Fibroblast of skin of right quadriceps (primary cell): ENCODE measurements around the gene FYCO1.
A peak's percentile ranks its signal among the peaks of the same experiment; 100 is the strongest.

Experiments used
- DNase-seq: peaks from one replicate; pipeline ENCODE4 v3.0.0-alpha.2; 2013

Gene FYCO1

DNA sequence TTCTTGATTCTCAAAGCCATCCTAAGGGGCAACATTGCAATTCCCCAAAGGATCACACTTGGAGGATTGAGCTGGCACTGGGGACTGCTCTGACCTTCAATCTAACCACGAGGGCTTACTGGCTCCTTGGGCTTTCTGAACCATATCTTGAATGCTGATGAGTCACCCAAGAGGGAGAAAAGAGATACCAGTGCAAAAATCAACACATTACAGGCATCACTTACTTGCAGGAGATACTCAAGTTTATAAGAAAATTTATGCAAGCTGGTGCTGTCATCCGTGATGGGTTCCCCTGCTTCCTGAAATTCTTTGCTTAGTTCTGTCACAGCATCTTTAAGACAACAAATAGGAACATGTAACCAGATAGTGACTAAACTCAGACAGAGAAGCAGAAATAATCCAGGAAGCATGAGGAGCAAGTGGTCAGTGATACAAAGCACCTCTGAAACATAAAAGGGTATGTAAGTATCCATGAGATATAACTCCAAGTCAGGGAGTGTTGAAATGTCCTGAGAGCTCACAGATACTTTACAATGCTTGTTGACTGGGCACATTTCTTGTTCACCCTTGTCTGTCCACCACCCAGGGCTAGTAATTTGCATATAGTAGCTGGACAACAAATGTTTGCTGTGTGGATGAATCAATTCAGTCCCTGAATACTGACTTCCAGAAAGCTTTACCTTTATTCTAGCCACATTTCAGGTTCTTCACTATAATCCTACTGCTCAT, 14.1 kb downstream of the FYCO1 start:
- peak; percentile 46 for DNase-seq

DNA sequence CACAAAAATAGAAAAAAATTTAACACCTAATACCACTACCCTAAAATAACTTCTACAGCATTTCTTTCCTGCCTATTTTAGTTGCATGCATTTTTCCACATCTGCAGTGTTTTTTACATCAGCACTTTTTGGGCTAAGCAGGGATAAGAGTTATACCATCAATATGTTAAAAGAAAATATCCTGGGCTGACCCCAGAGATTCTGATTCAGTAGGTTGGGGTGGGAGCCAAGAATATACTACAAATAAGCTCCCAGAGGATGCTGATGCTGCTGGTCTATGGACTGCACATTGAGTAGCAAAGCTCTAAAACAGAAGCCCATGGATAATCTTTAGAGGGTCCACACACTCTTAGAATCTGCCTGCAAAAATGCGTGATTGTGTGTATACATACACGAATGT, 14.8 kb downstream of the FYCO1 start:
- DNase-seq: peak; percentile 63

DNA sequence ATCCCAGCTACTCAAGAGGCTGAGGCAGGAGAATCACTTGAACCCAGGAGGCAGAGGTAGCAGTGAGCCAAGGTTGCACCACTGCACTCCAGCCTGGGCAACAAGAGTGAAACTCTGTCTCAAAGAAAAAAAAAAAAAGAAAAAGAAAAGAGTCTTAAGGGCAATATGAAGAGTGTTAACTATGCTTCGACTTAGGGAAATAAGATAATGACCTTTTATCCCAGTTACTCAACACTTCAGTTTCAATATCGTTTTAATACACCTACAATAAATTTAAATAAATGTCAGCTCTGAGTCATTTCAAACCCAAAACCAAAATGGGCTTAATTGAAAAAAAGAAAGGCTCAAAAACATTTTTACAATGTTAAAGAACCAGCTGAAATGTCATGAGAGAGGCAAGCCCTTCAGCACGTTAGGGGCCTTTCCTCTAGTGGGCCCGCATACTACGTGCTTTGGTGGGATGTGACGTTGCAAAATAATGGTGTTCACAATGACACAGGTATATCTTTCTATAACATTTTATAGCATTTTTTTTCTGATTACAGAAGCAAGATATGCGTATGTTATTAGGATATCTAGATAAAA, 15.3 kb downstream of the FYCO1 start:
- no peak for DNase-seq

DNA sequence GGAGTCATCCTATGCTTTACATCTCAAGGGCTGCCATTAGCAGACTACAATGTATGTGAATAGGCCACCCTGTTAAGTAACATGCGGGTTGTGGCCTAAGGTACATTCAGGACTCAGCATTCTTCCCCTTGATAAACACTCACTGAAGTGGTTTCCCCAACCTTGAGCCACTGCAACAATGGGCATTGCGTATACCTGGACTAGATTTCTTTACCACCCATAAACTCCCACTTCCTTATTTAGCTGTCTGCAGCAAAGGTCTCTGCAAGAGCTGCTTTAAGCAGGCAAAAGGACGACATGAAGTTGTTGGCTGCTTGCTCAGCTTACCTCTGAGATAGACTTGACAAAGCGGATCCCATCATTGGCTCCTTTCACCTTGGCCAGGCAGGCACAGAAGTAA, 16.2 kb downstream of the FYCO1 start:
- no peak for DNase-seq

DNA sequence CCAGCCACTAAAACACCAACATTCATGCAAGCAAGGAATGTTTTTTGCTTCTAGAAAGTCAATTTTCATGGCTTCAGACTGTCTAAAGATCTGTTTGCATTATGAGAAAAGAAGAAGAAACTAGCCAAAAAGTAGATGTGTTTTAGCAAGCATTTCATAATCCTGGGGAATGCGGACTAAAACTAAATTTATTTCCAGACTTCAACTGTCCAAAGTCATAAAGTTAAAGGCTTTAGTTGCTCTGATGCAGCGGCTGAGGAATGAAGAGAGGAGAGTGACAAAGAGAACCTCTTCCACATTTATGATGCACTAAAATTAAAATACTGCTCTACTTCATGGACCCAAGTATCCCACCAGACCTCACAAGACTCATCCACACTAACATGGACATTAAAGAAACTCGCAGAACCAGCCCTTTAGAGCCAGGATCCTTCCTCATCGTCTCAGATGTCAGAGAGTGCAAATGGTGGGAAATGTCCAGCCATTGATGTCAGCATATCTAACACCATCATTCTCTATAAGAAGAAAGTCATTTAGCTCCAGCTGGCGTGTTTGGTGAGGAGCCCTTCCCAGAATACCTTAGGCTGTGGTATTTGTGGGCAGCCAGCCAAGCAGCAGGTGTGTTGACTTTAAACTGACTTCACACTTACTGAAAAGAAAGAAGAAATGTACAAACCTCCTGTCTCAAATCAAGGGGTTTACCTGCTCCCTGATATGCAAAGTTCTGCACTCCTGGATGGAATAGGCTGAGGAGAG, 17.4 kb downstream of the FYCO1 start:
- DNase-seq: no peak

DNA sequence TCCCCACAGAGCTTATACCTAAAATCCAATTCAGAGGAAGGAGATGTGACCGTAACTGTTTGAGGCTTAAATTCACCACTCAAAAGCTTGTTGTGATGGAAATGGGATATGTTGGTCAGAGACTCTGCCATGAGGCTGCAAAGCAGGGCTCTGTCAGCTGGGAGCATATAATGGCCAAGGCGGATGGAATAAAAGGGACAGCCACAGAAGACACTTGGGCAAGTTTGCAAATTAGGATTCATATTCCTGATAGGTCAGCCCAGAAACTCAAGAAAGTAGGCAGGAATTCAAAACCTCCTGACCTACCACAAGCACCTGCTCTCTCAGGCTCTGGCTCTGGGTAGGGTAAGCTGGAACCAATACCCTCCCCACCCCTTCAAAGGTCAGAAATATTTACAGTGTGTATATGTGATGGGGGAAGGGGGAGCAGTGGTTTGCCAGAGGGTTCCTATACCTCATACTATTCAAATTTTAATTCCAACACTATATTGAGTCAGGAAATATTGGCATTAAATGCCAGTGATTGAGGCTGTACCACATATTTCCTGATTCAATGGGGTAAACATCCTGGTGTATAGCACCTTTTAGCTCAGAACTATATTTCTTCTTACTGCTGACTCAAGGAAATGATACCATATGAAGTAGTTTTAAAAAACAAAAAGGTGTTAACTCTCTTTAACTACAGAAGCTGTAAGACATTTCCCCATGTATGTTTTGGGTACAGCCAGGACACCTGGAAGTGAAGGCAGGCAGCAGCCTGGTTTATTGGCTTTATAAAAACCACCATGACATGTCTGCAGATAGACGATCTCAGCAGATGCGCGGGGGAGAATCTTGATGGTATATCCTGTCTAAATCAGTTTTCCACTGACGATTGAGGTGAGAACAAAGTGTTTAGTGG, 19.2 kb downstream of the FYCO1 start:
- no peak for DNase-seq

DNA sequence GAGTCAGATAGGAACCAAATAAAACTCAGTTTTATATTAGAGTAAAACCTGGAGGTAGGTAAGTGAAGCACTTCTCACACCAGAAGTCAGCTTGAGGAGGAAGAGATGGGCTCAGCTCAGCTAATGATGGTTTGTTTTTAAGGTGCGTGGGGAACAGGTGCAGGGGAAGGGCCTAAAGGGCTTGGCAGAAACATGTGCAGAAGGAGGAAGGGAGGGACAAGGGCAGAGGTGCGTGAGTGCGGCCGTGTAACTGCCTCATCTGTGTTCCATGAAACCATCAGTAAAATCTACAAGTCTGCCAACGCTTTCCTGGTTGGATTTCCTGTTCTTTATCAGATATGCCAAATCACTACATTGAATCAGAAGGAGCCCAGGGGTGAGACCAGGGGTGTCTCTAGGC, 19.9 kb downstream of the FYCO1 start:
- no peak for DNase-seq

DNA sequence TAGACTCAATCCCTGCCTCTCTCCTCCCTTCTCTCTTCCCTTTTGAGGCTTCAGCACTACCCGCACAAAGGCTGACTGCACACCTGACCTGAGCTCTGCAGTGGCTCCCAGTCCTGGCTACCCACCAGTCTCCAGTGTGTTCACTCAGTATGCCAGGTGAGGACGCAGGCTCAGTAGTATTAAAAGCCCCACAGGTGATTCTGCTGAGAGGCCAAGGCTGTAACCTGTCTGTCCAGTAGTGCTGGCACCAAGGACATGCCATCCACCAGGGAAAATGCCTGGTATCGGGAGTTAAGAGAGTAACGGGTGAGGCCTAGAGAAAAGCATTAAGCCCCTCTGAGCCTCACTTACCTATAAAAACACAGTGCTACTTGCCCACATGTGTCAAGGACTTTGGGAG, 20.9 kb downstream of the FYCO1 start:
- DNase-seq: no peak

DNA sequence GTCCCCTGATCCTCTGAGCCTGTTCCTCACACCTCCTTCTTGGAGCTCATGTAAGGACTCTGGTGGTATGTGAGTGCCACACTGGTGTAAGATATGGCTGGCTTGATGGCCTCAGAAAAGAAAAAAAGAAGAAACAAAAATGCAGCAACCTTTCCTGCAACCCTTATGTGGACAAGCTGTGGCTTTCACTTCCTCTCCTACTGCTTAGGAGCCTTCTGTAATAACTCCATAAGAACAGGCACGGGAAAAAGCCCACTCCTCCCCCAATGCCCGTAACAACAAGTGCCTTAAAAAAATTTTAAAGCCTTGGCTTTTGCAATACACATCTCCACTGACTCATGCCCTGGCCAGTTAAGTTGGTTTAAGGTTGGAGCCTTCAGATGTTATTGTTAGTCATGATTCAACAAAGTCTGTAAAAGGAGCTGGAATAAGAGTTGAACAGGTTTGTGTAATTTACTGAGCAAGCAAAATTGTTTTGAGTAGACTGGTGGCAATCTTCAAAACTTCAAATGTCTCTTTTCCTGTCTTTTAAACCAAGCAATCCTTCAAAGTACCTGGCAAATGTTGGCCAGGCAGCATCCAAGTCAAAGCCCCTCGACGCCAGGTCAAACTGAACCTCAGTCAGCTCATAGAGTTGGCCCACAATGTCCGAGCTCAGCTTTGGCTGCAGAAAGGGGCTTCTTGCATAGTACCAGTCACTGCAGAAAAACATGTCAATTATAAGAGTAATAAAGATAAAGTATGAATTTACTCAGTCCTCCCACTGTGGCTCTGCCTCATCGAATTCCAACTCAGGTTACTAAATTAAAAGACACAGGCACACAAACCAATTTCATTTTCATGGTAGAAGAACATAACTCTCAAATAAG, 22.9 kb downstream of the FYCO1 start:
- DNase-seq: peak; percentile 85

DNA sequence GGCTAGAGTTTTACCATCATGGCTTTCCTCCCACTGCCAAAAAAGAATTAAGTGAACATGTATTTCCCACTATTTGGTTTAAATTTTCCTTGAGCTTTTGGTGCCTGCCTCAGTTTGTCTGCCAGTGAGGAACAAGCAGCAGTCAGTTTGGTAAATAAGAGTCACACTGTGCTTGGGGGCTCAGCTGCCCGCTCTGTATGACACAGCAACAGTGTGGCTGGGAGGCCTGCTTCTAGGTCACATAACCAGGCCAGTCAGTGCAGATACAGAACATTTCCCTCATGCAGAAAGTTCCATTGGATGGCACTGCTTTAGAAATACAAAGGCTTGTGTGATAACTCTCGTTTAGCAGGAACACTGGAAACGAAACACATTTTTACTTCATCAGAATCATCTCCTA, 25.7 kb downstream of the FYCO1 start:
- DNase-seq: no peak

DNA sequence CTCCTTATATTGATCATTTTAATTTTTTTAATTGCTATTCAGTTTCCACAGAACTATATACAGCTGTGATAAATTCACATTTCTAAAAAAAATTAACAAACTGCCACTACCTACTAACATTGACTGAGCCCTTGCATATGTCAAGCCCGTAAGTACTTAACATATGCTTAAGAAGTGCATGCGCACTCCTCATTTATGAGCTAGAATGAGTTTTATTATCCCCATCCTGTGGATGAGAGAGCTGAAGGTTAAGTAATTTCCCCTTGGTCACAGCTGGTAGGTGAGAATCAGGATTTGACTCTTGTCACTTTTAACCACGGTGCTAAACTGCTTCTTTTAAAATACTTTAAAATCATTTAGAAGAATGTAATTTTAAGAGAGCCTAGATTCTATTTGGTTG, 26.5 kb downstream of the FYCO1 start:
- DNase-seq: no peak

DNA sequence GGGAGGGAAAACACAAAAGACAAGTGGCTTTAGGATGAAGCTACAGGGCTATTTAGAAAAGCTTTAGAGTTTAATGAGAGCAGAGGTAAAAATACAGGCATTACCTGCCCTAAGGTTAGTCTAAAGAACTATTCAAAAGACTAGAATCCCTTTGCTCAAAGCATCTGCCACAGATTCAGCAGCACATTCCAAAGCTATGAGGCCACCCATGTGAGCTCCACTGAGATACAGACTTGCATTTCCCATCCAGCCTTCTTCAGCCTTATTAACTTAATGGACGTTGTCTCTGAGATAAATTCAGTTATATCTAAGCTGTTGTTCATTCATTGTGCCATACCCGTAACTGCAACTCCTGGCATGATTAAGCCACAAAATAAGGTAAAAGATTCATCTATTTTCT, 26.9 kb downstream of the FYCO1 start:
- peak; percentile 55 for DNase-seq

DNA sequence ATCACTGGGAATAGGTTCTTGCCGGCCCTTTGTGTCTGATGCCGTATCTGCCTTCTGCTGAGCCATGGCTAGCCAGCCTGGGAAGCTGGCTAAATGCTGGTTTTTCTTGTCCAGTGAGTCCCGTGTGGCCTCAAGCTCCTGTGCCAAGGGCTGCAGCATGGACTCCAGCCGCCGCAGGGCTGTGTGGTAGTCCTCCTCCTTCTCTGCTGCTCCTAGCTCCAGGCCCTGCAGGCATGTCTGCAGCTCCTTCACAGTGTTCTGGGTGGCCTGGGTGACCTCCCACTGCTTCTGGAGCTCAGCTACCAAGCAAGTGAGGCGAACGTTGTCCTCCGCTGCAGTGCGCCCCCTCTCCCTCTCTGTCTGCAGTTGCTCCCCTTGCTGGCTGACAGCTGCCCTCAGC, 27.5 kb downstream of the FYCO1 start:
- no peak for DNase-seq

DNA sequence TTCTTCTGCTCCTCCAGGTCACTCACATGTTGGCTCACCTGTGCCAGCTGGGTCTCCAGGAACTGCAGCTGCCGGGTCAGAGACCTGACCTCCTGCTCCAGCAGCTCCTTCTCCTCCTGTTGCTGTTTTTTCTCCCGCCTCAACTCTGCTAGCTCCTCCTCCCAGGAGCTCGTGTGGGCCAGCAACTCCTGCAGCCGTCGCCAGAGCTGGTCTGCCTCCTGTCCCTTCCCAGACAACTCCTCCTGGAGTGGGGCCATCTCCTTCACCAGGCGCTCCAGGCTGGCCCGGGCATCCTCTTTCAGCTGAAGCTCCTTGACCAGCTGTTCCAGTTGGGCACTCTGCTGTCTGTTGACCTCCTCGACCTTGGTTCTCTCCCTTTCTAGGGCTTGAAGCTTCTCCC, 27.9 kb downstream of the FYCO1 start:
- DNase-seq: no peak

DNA sequence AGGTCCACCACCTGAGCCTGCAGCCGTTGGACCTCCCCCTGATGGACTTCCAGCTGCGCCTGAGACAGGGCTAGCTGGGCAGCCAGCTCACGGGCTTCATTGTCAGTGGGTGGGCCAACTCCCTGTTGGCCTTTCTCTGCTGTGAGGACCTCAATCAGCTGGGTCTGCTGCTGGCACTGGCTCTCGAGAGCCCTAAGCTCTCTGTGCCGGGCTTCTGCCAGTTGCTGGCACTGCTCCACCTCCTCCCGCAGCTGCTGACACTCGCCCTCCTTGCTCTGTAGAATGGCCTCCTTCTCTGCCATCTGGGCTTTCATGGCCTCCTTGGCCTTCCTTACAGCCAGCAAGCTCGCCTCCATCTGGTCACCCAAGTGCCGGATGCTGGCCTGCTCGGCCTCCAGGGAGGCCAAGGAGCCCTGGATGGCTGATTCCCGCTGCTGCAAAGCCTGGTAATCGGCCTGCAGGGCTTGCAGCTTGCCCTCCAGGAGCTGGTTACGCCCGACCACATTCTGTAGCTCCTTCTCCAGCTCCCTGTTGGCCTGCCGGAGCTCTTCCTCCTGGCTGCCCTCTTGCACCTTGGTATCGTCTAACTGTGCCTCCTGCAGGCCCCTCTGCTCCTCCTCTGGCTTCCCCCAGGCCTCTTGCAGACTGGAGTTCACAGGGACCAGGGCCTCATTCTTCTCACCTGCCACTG, 28.5 kb downstream of the FYCO1 start:
- DNase-seq: no peak

DNA sequence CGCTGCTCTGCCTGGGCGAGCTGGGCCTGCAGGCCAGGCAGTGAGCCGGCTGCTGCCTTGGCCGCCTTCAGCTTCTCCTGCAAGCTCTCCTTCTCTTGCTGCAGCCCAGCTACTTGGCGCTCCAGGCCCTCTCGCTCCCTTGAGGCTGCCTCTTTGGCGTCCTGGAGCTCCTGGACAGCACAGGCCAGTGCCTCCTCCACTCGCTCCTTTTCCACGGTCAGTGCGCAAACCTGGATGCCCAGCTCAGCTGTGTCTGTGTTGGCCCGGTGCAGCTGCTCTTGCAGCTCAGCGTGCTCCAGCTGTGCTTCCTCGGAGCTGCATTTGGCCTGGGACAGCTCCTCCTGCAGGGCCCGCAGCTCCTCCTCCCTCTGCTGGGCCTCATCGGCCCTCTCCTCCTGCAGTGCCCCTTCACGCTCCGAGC, 29.2 kb downstream of the FYCO1 start:
- DNase-seq: no peak

DNA sequence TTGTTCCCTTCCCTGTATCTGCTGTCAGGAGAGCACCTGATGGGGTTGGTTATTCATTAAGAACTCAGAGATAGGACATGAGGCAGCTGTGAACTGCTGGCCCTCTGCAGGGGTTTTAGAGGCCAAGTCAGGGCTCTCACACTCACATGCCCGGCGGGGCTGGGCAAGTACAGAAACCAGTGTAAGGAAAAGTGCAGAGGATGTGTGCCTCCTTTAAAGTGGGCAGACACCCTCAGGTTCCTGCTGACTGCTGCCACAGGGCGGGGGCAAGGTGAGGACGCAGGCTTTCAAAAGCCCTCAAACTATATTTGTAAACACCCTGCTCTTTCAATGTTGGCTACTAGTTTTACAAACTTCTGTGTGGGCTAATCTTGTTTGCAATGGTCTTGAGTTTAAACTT, 30.0 kb downstream of the FYCO1 start:
- DNase-seq: no peak

DNA sequence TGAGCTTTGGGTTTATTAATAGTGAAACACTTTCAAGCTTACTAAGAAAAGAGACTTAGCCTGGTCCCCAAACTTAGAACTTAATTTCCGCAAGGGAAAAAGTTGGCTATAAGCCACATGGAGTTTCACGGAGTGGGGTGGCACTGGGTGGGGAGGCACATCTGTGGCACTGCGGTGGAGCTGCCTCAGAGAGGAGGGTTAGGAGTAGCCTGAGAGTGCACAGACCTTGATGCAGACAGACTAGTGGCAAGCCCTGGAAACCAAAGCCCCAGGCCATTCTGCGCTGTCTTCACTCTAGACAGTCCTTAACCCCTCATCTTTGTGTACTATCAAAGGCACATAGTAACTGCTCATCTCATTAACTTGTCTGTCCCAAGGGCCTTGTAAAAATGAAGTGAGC, 30.4 kb downstream of the FYCO1 start:
- DNase-seq: no peak

DNA sequence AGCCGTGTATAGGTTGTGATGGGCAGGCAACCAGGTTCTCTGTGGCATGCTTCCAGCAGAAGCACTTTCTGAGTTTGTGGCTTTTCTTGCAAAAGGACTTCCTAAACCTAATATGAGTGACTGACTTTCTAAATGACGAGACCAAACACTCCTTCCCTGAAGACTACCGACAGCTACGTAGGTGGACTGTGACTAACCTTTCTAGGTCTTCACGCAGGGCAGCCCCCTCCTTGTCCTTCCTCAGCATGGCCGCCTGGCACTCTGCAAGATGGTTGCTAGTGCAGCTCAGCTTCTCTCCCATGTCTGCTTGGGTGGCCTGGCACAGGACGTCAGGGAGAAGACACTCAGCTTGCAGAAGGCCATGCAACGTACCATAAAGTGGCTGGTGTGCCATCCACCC, 31.5 kb downstream of the FYCO1 start:
- DNase-seq: no peak

DNA sequence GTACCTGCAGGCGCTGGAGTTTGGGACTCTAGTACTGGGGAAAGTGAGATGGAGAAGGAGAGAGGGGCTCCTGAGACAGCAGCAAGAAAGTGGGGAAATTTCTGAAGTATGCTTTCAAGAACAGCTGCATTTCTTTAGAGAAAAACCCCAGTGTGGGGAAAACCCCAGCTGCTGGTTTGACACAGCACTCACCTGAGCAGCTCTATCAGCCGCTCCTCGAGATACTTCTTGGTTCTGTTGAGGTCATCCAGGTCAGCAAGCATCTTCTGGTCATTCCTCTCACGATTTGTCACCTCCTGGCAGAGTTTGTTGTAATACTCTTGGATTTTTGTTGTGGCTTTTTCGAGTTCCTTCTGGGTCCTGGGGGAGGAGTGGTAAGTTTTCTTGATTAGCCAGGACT, 33.6 kb downstream of the FYCO1 start:
- no peak for DNase-seq

DNA sequence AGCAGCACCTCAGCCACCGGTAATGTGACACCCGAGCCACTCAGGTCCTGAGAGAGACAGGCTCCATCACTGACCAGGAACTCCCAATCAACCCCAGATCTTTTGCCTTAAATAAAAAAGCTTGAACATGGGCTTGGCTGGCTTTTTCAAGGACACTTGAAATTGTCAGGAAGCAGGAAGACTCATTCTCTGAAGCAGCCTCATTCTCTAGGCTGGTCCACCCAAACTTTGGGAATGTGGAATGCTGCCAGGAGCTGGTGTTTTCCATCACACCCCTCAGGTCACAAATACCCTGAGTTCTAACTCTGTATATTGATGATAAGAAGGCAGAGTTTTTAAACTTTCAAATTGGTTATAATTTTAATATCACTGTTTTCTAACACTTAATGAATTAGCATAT, 35.3 kb downstream of the FYCO1 start:
- DNase-seq: no peak

DNA sequence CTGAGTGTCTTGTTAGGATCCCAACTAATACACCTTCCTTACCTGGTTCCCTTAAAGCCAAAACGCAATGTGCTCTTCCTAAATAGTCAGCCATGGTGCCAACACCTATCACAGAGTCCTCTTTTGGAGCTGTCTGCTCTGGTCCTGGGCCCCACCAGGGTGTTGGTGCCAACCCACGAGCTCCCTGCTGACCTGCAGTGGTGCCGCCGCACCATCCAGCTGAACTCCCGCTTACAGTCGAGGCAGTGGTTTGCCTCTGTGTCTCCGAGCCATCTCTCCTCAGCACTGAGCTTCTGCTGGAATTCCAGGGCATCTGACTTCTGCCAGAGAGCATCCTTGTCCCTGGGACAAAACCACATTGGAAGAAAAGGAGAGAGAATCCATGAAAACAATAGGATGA, 36.4 kb downstream of the FYCO1 start:
- no peak for DNase-seq
